ENCODE data around the gene NFIA. TPM values are rescaled to one million over a fixed set of nuclear protein-coding genes. Genes with fewer than 3 reads are reported as not detected.

The NFIA gene
- total RNA-seq, 1 experiment from 2014 or later: 65.4 TPM

DNA sequence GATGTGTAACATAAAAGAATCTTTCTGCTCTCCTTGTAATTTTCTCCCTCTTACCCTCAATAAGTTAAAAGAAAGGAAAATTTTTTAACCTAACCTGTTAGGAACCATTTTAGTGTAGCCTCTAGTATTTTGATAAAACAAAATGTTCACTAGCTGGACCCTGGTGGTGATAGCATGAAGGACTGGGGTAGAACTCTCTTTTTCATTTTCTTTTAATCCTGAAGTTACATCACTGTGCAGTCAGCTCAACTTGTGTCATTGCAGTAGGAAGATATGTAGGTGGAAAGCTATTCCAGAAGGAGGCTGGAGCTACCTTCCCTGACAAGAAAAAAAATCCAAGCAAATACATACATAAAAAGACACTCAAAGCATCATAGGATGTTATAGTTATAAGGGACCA is 39.3 kb downstream of the NFIA start:
- Histone ChIP-seq H3K27ac (ENCODE audit: low read depth, low read length, poor library complexity, severe bottlenecking) (peak overlapping the region; percentile 61), H3K4me3 (ENCODE audit: low read depth, low read length, poor library complexity, severe bottlenecking) (no peak overlapping the region), H3K4me1 (ENCODE audit: insufficient read depth, low read length, poor library complexity, severe bottlenecking) (peaks cover 85% of the 10 kb centered on the region), H3K27me3 (replicated peaks; ENCODE audit: insufficient read depth, low read depth, low read length, poor library complexity) (no peaks in the 10 kb centered on the region), H3K36me3 (ENCODE audit: insufficient read depth, low read length, poor library complexity, severe bottlenecking) (no peaks in the 10 kb centered on the region), H3K9me3 (ENCODE audit: low read depth, low read length, poor library complexity, severe bottlenecking) (no peaks in the 10 kb centered on the region)
- TF ChIP-seq, protein P1, sequence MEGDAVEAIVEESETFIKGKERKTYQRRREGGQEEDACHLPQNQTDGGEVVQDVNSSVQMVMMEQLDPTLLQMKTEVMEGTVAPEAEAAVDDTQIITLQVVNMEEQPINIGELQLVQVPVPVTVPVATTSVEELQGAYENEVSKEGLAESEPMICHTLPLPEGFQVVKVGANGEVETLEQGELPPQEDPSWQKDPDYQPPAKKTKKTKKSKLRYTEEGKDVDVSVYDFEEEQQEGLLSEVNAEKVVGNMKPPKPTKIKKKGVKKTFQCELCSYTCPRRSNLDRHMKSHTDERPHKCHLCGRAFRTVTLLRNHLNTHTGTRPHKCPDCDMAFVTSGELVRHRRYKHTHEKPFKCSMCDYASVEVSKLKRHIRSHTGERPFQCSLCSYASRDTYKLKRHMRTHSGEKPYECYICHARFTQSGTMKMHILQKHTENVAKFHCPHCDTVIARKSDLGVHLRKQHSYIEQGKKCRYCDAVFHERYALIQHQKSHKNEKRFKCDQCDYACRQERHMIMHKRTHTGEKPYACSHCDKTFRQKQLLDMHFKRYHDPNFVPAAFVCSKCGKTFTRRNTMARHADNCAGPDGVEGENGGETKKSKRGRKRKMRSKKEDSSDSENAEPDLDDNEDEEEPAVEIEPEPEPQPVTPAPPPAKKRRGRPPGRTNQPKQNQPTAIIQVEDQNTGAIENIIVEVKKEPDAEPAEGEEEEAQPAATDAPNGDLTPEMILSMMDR (conservative IDR thresholded peaks at IDR 0.05; ENCODE audit: low read depth, low read length): no peak
- no peak for TF ChIP-seq EZH2 (IDR thresholded peaks at IDR 0.05; ENCODE audit: borderline replicate concordance, low read depth, low read length, poor library complexity, severe bottlenecking)
- ChIA-PET CTCF (no interaction called here), POLR2A (ENCODE audit: low non-redundant PET) (no interaction called here)
- no TSS peak for BruUV-seq (replicated peaks)
- intact Hi-C loops (cut with micrococcal nuclease; ENCODE audit: unreplicated experiment): no loop called here
- DNase-seq (ENCODE audit: low spot score): no peak

DNA sequence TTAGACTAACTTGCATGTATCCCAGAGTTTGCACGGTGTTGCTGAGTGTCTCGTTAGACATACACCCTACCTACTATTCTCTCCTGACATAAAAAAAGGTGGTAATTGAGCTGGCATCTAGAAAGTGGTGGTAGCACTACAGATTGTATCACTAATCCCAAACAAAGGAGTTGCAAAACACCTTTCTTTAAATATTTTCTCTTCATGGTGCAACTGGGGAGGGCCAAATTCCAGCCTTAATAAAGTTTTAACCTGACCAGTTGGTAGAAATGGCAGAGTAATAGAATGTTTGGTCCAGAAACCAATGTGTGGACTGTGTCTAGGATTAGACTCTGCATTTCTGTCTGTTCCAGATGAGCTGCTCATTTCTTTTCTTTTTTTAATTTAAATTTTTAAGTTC is 40.0 kb downstream of the NFIA start:
- no TSS peak for BruUV-seq (replicated peaks)
- Histone ChIP-seq H3K27ac (ENCODE audit: low read depth, low read length, poor library complexity, severe bottlenecking) (no peak overlapping the region), H3K36me3 (ENCODE audit: insufficient read depth, low read length, poor library complexity, severe bottlenecking) (no peaks in the 10 kb centered on the region), H3K4me3 (ENCODE audit: low read depth, low read length, poor library complexity, severe bottlenecking) (no peak overlapping the region), H3K9me3 (ENCODE audit: low read depth, low read length, poor library complexity, severe bottlenecking) (no peaks in the 10 kb centered on the region), H3K4me1 (ENCODE audit: insufficient read depth, low read length, poor library complexity, severe bottlenecking) (peaks cover 77% of the 10 kb centered on the region), H3K27me3 (replicated peaks; ENCODE audit: insufficient read depth, low read depth, low read length, poor library complexity) (no peaks in the 10 kb centered on the region)
- intact Hi-C loops (cut with micrococcal nuclease; ENCODE audit: unreplicated experiment): no loop called here
- ChIA-PET CTCF (no interaction called here), POLR2A (ENCODE audit: low non-redundant PET) (no interaction called here)
- no peak for DNase-seq (ENCODE audit: low spot score)
- TF ChIP-seq, protein P1 (conservative IDR thresholded peaks at IDR 0.05; ENCODE audit: low read depth, low read length): no peak
- TF ChIP-seq EZH2 (IDR thresholded peaks at IDR 0.05; ENCODE audit: borderline replicate concordance, low read depth, low read length, poor library complexity, severe bottlenecking): no peak

DNA sequence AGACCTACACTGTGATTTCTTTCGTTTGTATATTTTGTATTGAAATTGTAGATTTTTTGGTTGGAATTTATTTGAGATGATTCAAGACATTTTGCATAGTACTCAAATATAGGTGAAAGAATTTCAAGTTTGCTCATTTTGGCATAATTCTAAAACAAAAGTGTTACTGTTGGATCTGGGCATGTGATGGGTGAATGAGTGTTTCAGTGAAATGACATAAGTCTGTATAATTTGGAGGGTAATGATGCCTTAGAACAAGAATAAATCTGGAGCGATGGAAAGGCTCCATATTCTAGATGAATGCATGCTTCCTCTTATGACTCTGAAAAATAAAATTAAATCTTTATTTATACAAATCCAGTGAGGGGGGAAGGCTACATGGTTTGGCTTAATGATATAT is 41.0 kb downstream of the NFIA start:
- ChIA-PET CTCF (no interaction called here), POLR2A (ENCODE audit: low non-redundant PET) (interaction anchor here (0.6 kb wide), 1 partner anchor 1287 kb away, joined by 3 read pairs; no protein-coding TSS in a partner anchor)
- no peak overlapping the region for H3K4me3 ChIP-seq (ENCODE audit: low read depth, low read length, poor library complexity, severe bottlenecking)
- no peaks in the 10 kb centered on the region for H3K36me3 ChIP-seq (ENCODE audit: insufficient read depth, low read length, poor library complexity, severe bottlenecking)
- DNase-seq (ENCODE audit: low spot score): no peak
- BruUV-seq (replicated peaks): no TSS peak
- intact Hi-C loops (cut with micrococcal nuclease; ENCODE audit: unreplicated experiment): no loop called here
- H3K27me3 ChIP-seq (replicated peaks; ENCODE audit: insufficient read depth, low read depth, low read length, poor library complexity): no peaks in the 10 kb centered on the region
- H3K27ac ChIP-seq (ENCODE audit: low read depth, low read length, poor library complexity, severe bottlenecking): no peak overlapping the region
- H3K9me3 ChIP-seq (ENCODE audit: low read depth, low read length, poor library complexity, severe bottlenecking): no peaks in the 10 kb centered on the region
- TF ChIP-seq EZH2 (IDR thresholded peaks at IDR 0.05; ENCODE audit: borderline replicate concordance, low read depth, low read length, poor library complexity, severe bottlenecking): no peak
- TF ChIP-seq, protein P1 (conservative IDR thresholded peaks at IDR 0.05; ENCODE audit: low read depth, low read length): no peak
- peaks cover 75% of the 10 kb centered on the region for H3K4me1 ChIP-seq (ENCODE audit: insufficient read depth, low read length, poor library complexity, severe bottlenecking)
